K562 (cell line): Measurements from ENCODE around the gene ASB18. TPM values are rescaled to one million over a fixed set of nuclear protein-coding genes. Genes with fewer than 3 reads are reported as not detected.

Source experiments
- ATAC-seq: fragments of 200-7000 bp; cut with Tn5 transposase; 3 replicates; pipeline ENCODE4 v1.9.1; 2020; ENCODE audit warnings: moderate library complexity
- BruUV-seq: library from RNA; stranded (reverse); fragments of 400-500 nt; replicated peaks from 2 replicates; lab custom pipeline; 2021; lab: Mats Ljungman, UMichigan
- CTCF ChIA-PET: fragments of 300-600 bp; formaldehyde crosslinking; extraction: SDS; loops from one replicate; lab custom pipeline; 2021; ENCODE audit warnings: low intra/inter-chr PET ratio; lab: Yijun Ruan, JAX
- POLR2A ChIA-PET: fragments of 300-600, 350-650 bp; sonication (Branson Sonifier 250); formaldehyde crosslinking; extraction: SDS; loops from one replicate; lab custom pipeline; 2021; ENCODE audit warnings: antibody characterized with exemption, inconsistent platforms; lab: Yijun Ruan, JAX
- DNase-seq, 4 experiments: peaks; one replicate each; pipeline versions ENCODE4 v3.0.0 to v3.0.0-alpha.2; 2011 to 2018; ENCODE audit warnings: low spot score in 3 of 4, mixed read lengths in 3 of 4; ENCODE audit errors: extremely low read depth in 1 of 4
- FAIRE-seq: peaks from 2 replicates; lab custom pipeline; 2011; peaks lifted over from hg19 to GRCh38; lab: Jason Lieb, UNC
- H2AFZ ChIP-seq: 2 replicates; pipeline ENCODE4 v1.6.0; 2011; ENCODE audit warnings: low read depth, low read length, control low read depth, inconsistent platforms
- H3K27ac ChIP-seq: fragments of 200-600 bp; 3 replicates; pipeline ENCODE4 v1.8.0; 2011; ENCODE audit warnings: low read depth, mild to moderate bottlenecking, control low read depth, inconsistent platforms, low read length, moderate library complexity, mixed read lengths; ENCODE audit errors: extremely low read depth
- H3K27me3 ChIP-seq, 2 experiments: fragments of 300-600 bp in 1 of 2; 2 replicates in 1 of 2; 3 replicates in 1 of 2; pipeline versions ENCODE4 v1.6.0 to v1.8.0; 2011; ENCODE audit warnings: inconsistent platforms in 2 of 2, low read length in 2 of 2, mild to moderate bottlenecking in 1 of 2, mixed read lengths in 1 of 2, moderate library complexity in 1 of 2; ENCODE audit not compliant: control insufficient read depth in 2 of 2, insufficient read depth in 2 of 2
- H3K36me3 ChIP-seq: fragments of 300-600 bp; 3 replicates; pipeline ENCODE4 v1.8.0; 2011; ENCODE audit warnings: mild to moderate bottlenecking, low read length, inconsistent platforms; ENCODE audit not compliant: control insufficient read depth, insufficient read depth
- H3K4me1 ChIP-seq, 2 experiments: fragments of 200-600 bp in 1 of 2; replicated peaks in 1 of 2; 2 replicates in 1 of 2; 3 replicates in 1 of 2; pipeline versions ENCODE4 v1.5.1 to v1.8.0; 2011; ENCODE audit warnings: inconsistent platforms in 2 of 2, low read length in 2 of 2, mild to moderate bottlenecking in 1 of 2, mixed read lengths in 1 of 2, moderate library complexity in 1 of 2; ENCODE audit not compliant: control insufficient read depth in 2 of 2, insufficient read depth in 2 of 2
- H3K4me2 ChIP-seq: 2 replicates; pipeline ENCODE4 v1.6.1; 2011; ENCODE audit warnings: low read length, control low read depth, inconsistent platforms, mixed read lengths; ENCODE audit not compliant: insufficient read depth
- H3K4me3 ChIP-seq: fragments of 200-600 bp; sonication (generic), shearing (Covaris generic); 2 replicates; pipeline ENCODE4 v1.5.1; 2016; ENCODE audit warnings: control low read depth, inconsistent platforms
- H3K79me2 ChIP-seq: fragments of 200-600 bp; 3 replicates; pipeline ENCODE4 v1.8.0; 2011; ENCODE audit warnings: low read length, inconsistent platforms; ENCODE audit not compliant: control insufficient read depth, insufficient read depth
- H3K9ac ChIP-seq, 2 experiments: 2 replicates each; pipeline versions ENCODE4 v1.6.0 to v1.6.1; 2011; ENCODE audit warnings: low read depth in 2 of 2, low read length in 2 of 2, control low read depth in 1 of 2, inconsistent platforms in 1 of 2, mild to moderate bottlenecking in 1 of 2, mixed read lengths in 1 of 2; ENCODE audit not compliant: insufficient read depth in 1 of 2
- H3K9me1 ChIP-seq: one replicate; pipeline ENCODE4 v1.6.0; 2011; ENCODE audit warnings: inconsistent platforms, mild to moderate bottlenecking, low read length, moderate library complexity; ENCODE audit not compliant: control insufficient read depth, insufficient read depth
- H3K9me3 ChIP-seq: replicated peaks from 2 replicates; pipeline ENCODE4 v1.5.1; 2011; ENCODE audit warnings: low read depth, low read length, inconsistent platforms; ENCODE audit not compliant: control insufficient read depth, insufficient read depth
- H4K20me1 ChIP-seq: replicated peaks from 2 replicates; pipeline ENCODE4 v1.6.1; 2011; ENCODE audit warnings: low read length, inconsistent platforms, mixed read lengths; ENCODE audit not compliant: control insufficient read depth, insufficient read depth
- ARHGAP35 ChIP-seq: fragments of 450-650 bp; IDR thresholded peaks from 2 replicates; pipeline ENCODE4 v1.6.1; 2018; ENCODE audit not compliant: partially characterized antibody
- CREB1 ChIP-seq, 2 experiments: sonication (generic) in 1 of 2; formaldehyde crosslinking in 1 of 2; IDR thresholded peaks; 2 replicates each; pipeline versions ENCODE4 v1.6.1 to v1.8.0; 2012 to 2022; ENCODE audit warnings: inconsistent platforms in 1 of 2, mild to moderate bottlenecking in 1 of 2, missing genetic modification reagents in 1 of 2, moderate library complexity in 1 of 2
- ERF ChIP-seq: fragments of 450-650 bp; formaldehyde crosslinking; IDR thresholded peaks from 2 replicates; pipeline ENCODE4 v1.4.0; 2020; ENCODE audit warnings: mild to moderate bottlenecking, mixed read lengths
- ETS2 ChIP-seq: IDR thresholded peaks from 2 replicates; pipeline ENCODE4 v1.6.1; 2016; ENCODE audit warnings: borderline replicate concordance, missing genetic modification characterization, mild to moderate bottlenecking, moderate library complexity, missing compliant biosample characterization; ENCODE audit not compliant: poor library complexity, severe bottlenecking
- ETV1 ChIP-seq: fragments of 450-650 bp; conservative IDR thresholded peaks from 2 replicates; pipeline ENCODE4 v1.6.1; 2016; ENCODE audit warnings: missing genetic modification characterization, control low read depth, low read depth, missing compliant biosample characterization
- FOXJ3 ChIP-seq: sonication (generic); formaldehyde crosslinking; IDR thresholded peaks from 2 replicates; pipeline ENCODE4 v1.4.0; 2020; ENCODE audit warnings: mild to moderate bottlenecking, missing genetic modification reagents
- GATAD2A ChIP-seq: fragments of 450-650 bp; IDR thresholded peaks from 2 replicates; pipeline ENCODE4 v1.6.1; 2017
- GATAD2B ChIP-seq: fragments of 450-650 bp; IDR thresholded peaks from 2 replicates; pipeline ENCODE4 v1.6.1; 2017; ENCODE audit warnings: mild to moderate bottlenecking, borderline replicate concordance
- L3MBTL2 ChIP-seq: fragments of 450-650 bp; IDR thresholded peaks from 2 replicates; pipeline ENCODE4 v1.6.1; 2016; ENCODE audit warnings: mild to moderate bottlenecking, moderate library complexity
- MAFK ChIP-seq: IDR thresholded peaks from 2 replicates; pipeline ENCODE4 v1.6.1; 2011; ENCODE audit warnings: low read length, improper control_type of control experiment
- PHF20 ChIP-seq: fragments of 450-650 bp; IDR thresholded peaks from 2 replicates; pipeline ENCODE4 v1.6.1; 2018; ENCODE audit not compliant: partially characterized antibody
- SMAD3 ChIP-seq: fragments of 450-650 bp; formaldehyde crosslinking; conservative IDR thresholded peaks from 2 replicates; pipeline ENCODE4 v1.4.0; 2020; ENCODE audit warnings: mild to moderate bottlenecking
- SMC3 ChIP-seq: conservative IDR thresholded peaks from 2 replicates; pipeline ENCODE4 v1.6.1; 2011; ENCODE audit warnings: low read depth, low read length, improper control_type of control experiment; ENCODE audit not compliant: insufficient read depth
- SRSF9 ChIP-seq: fragments of 200-400 bp; formaldehyde crosslinking; IDR thresholded peaks from 2 replicates; pipeline ENCODE4 v1.6.1; 2017; ENCODE audit warnings: low read depth, low read length, borderline replicate concordance
- TEAD1 ChIP-seq, 2 experiments: fragments of 450-650 bp in 1 of 2; sonication (generic) in 1 of 2; formaldehyde crosslinking; IDR thresholded peaks; 2 replicates each; pipeline versions ENCODE4 v1.4.0 to v1.8.0; 2020 to 2022; ENCODE audit warnings: mild to moderate bottlenecking in 2 of 2, missing genetic modification reagents in 1 of 2
- TFAM ChIP-seq: fragments of 250-450 bp; sonication (Bioruptor Pico); conservative IDR thresholded peaks from 2 replicates; pipeline ENCODE4 v1.5.0; 2021; ENCODE audit warnings: mild to moderate bottlenecking, moderate library complexity
- TRIM24 ChIP-seq, 2 experiments: fragments of 450-650 bp; IDR thresholded peaks; 2 replicates each; pipeline ENCODE4 v1.6.1; 2016
- ZNF77 ChIP-seq: fragments of 250-450 bp; sonication (Bioruptor Pico); IDR thresholded peaks from 2 replicates; pipeline ENCODE4 v1.5.0; 2020
- WGBS: fragments of 100-300 bp; shearing (Covaris generic); methylation state at CpG from one replicate; pipeline ENCODE4 v1.1.6; 2016; ENCODE audit warnings: low coverage, mixed read lengths; ENCODE audit not compliant: insufficient coverage; ENCODE audit errors: missing lambda C conversion rate; 5-methylcytosine and 5-hydroxymethylcytosine counted together
- in situ Hi-C: fragments of 300-500 bp; cut with MboI; formaldehyde crosslinking; loops from 4 replicates; pipeline ENCODE4 v1.15.0; 2018; ENCODE audit warnings: inconsistent platforms, mixed read lengths
- intact Hi-C: fragments of 100-400 bp; cut with micrococcal nuclease; formaldehyde crosslinking; loops from 2 replicates; pipeline ENCODE4 v1.14.2; 2022
- polyA plus RNA-seq, 8 experiments: library from polyadenylated mRNA; depleted of rRNA in 4 of 8; stranded (reverse) in 5 of 8; unstranded in 3 of 8; fragments of >200 nt; fragmentation: Nextera tagmentation in 2 of 8; fragmentation: Illumina TruSeq in 1 of 8; extraction: Ambion mirVana in 2 of 8; extraction: Trizol in 1 of 8; gene quantifications; 2 replicates each; pipeline versions ENCODE4 v1.2.1 to v1.2.3, GENCODE V29; 2011 to 2014; ENCODE audit warnings: inconsistent platforms in 1 of 8, missing spikeins in 1 of 8
- total RNA-seq, 7 experiments: library from RNA; depleted of rRNA in 6 of 7; stranded (reverse); fragments of >200 nt in 6 of 7; fragmentation: Illumina TruSeq in 2 of 7; extraction: Trizol in 2 of 7; gene quantifications; 2 replicates each; pipeline versions ENCODE4 v1.2.1 to v1.2.3, GENCODE V29; 2011 to 2021; ENCODE audit warnings: low replicate concordance in 1 of 7
- TF ChIP-seq, protein P1 (sequence below): fragments of 250-450 bp; sonication (Bioruptor Pico); IDR thresholded peaks from 2 replicates; pipeline ENCODE4 v1.5.0; 2022; ENCODE audit warnings: mild to moderate bottlenecking
- TF ChIP-seq, protein P2 (sequence below), 3 experiments: fragments of 200-800 bp in 1 of 3; sonication (Bioruptor generic) in 1 of 3; sonication (generic) in 1 of 3; formaldehyde crosslinking in 1 of 3; IDR thresholded peaks; 2 replicates each; pipeline versions ENCODE4 v1.6.1 to v1.8.0; 2016 to 2022; ENCODE audit warnings: mild to moderate bottlenecking in 2 of 3, missing compliant biosample characterization in 2 of 3, missing genetic modification characterization in 2 of 3, missing genetic modification reagents in 1 of 3

ASB18 gene
- total and polyA plus RNA-seq, 9 of the 15 experiments (the other 6 are each of a cell fraction or from before 2014, with no cell fraction given): not detected

DNA sequence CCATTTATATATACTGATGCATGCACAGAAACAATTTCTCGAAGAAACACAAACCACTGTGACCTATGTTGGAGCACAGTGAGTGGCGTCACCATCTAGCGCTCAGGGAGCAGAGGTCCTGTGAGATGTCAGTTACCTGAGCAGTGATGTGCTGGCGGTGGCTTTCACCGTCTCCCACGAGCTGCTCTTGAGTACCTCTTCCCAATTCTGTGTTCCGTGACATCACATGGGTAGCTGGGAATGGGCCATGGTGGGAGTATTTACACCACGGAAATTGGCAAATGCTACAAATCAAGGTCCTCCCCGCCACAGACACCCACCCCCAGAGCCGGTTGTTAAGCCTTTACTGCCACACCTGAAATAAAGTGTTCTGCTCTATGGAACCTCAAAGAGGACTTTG, 120.4 kb downstream of the ASB18 start:
- no peak for FAIRE-seq
- in situ Hi-C loops (no loop called here), intact Hi-C loops (no loop called here)
- WGBS: 17% methylated on average over 9 of the region's 10 CpGs
- Histone ChIP-seq H3K9ac (no peak overlapping the region), H3K4me3 (no peak overlapping the region), H3K9me1 (no peaks in the 10 kb centered on the region), H3K27ac (no peak overlapping the region), H3K27me3 (peaks cover 5 to 30% of the 10 kb centered on the region in 2 experiments; a peak in 3 of 5 replicates), H3K9me3 (no peaks in the 10 kb centered on the region), H2AFZ (no peak overlapping the region), H3K4me2 (no peak overlapping the region), H3K79me2 (no peaks in the 10 kb centered on the region), H3K4me1 (no peaks in the 10 kb centered on the region; a peak in 1 of 5 replicates), H3K36me3 (no peaks in the 10 kb centered on the region), H4K20me1 (no peaks in the 10 kb centered on the region)
- TF ChIP-seq ZNF77 (CRISPR knock-in tag) (no peak), ETV1 (tag) (no peak), GATAD2A (no peak), TEAD1 (CRISPR knock-in tag; IDR thresholded peaks at IDR 0.05) (no peak), GATAD2B (no peak), ARHGAP35 (no peak), PHF20 (no peak), SMAD3 (CRISPR knock-in tag) (no peak), FOXJ3 (CRISPR knock-in tag) (no peak), TFAM (CRISPR knock-in tag) (no peak), L3MBTL2 (no peak), SMC3 (no peak), MAFK (no peak), SRSF9 (no peak), CREB1 (IDR thresholded peaks at IDR 0.05) (no peak), CREB1 (CRISPR knock-in tag; IDR thresholded peaks at IDR 0.05) (no peak), TRIM24 (IDR thresholded peaks at IDR 0.05) (no peak), ERF (no peak), ETS2 (tag) (no peak)
- TF ChIP-seq, protein P1, sequence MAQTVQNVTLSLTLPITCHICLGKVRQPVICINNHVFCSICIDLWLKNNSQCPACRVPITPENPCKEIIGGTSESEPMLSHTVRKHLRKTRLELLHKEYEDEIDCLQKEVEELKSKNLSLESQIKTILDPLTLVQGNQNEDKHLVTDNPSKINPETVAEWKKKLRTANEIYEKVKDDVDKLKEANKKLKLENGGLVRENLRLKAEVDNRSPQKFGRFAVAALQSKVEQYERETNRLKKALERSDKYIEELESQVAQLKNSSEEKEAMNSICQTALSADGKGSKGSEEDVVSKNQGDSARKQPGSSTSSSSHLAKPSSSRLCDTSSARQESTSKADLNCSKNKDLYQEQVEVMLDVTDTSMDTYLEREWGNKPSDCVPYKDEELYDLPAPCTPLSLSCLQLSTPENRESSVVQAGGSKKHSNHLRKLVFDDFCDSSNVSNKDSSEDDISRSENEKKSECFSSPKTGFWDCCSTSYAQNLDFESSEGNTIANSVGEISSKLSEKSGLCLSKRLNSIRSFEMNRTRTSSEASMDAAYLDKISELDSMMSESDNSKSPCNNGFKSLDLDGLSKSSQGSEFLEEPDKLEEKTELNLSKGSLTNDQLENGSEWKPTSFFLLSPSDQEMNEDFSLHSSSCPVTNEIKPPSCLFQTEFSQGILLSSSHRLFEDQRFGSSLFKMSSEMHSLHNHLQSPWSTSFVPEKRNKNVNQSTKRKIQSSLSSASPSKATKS (CRISPR knock-in tag): no peak
- TF ChIP-seq, protein P2, sequence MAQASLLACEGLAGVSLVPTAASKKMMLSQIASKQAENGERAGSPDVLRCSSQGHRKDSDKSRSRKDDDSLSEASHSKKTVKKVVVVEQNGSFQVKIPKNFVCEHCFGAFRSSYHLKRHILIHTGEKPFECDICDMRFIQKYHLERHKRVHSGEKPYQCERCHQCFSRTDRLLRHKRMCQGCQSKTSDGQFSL (CRISPR knock-in tag; IDR thresholded peaks at IDR 0.05): no peak
- TF ChIP-seq, protein P2 (tag; IDR thresholded peaks at IDR 0.05): no peak
- ChIA-PET CTCF (no interaction called here), POLR2A (no interaction called here)
- ATAC-seq: no peak
- no TSS peak for BruUV-seq
- no peak for DNase-seq
